Prostate gland (tissue), 2 donors: ENCODE measurements around the gene GRB10.

ENCODE experiments used
- POLR2AphosphoS5 ChIP-seq: sonication (generic); formaldehyde crosslinking; IDR thresholded peaks from one replicate; pipeline ENCODE4 v1.6.1; 2017; ENCODE audit warnings: antibody characterized with exemption
- TF ChIP-seq, protein P1 (sequence below), 4 experiments: fragments of 200-600 bp in 2 of 4; fragments of 450-650 bp in 2 of 4; sonication (generic) in 2 of 4; IDR thresholded peaks; 1 replicate in 3 of 4; 2 replicates in 1 of 4; pipeline ENCODE4 v1.5.1; 2016 to 2019; ENCODE audit warnings: antibody characterized with exemption in 4 of 4, mild to moderate bottlenecking in 2 of 4, moderate library complexity in 2 of 4

DNA sequence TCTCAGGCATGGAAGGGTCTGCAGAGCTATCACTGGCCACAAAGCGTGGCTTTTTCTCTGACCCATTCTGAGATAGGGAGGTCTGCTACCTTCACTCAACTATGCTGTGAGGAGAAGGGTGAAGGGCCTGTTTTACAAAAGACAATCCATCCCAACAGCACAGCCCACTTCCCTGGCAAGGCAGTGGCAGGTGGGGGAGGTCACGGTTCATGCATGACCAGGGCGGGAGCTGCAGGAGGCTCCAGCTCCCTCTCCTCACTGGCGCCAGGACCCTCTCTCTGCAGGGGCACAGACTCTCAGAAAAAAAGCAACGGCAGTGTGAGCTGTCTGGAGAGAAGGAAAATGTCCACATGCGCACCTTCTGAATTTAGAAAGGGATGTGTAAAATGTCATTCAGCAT is 28.5 kb downstream of the GRB10 start:
- TF ChIP-seq, protein P1, sequence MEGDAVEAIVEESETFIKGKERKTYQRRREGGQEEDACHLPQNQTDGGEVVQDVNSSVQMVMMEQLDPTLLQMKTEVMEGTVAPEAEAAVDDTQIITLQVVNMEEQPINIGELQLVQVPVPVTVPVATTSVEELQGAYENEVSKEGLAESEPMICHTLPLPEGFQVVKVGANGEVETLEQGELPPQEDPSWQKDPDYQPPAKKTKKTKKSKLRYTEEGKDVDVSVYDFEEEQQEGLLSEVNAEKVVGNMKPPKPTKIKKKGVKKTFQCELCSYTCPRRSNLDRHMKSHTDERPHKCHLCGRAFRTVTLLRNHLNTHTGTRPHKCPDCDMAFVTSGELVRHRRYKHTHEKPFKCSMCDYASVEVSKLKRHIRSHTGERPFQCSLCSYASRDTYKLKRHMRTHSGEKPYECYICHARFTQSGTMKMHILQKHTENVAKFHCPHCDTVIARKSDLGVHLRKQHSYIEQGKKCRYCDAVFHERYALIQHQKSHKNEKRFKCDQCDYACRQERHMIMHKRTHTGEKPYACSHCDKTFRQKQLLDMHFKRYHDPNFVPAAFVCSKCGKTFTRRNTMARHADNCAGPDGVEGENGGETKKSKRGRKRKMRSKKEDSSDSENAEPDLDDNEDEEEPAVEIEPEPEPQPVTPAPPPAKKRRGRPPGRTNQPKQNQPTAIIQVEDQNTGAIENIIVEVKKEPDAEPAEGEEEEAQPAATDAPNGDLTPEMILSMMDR (IDR thresholded peaks at IDR 0.05), result no peak
- no peak for TF ChIP-seq POLR2AphosphoS5
